IMR-90 (cell line): ENCODE data around the gene ZNF236. TPM values are rescaled to one million over a fixed set of nuclear protein-coding genes. Genes with fewer than 3 reads are reported as not detected.

ENCODE experiments used
- ATAC-seq: fragments of 200-7000 bp; cut with Tn5 transposase; 2 replicates; pipeline ENCODE4 v1.9.1; 2020; ENCODE audit warnings: low read depth, mild to moderate bottlenecking, moderate library complexity
- BruUV-seq: library from RNA; stranded (reverse); fragments of 400-500 nt; replicated peaks from 2 replicates; lab custom pipeline; 2021; lab: Mats Ljungman, UMichigan
- CTCF ChIA-PET: fragments of 300-600 bp; formaldehyde crosslinking; extraction: SDS; loops from one replicate; lab custom pipeline; 2021; ENCODE audit warnings: antibody characterized with exemption; lab: Yijun Ruan, JAX
- POLR2A ChIA-PET: fragments of 300-600 bp; sonication (Branson Sonifier 250); formaldehyde crosslinking; loops from one replicate; lab custom pipeline; 2022; ENCODE audit warnings: antibody characterized with exemption; ENCODE audit not compliant: unreplicated experiment; lab: Charles Lee
- DNase-seq: peaks from one replicate; pipeline ENCODE4 v3.0.0; 2013
- H2AFZ ChIP-seq: replicated peaks from 2 replicates; pipeline ENCODE3; 2013; ENCODE audit warnings: low read length, mild to moderate bottlenecking; ENCODE audit not compliant: poor library complexity
- H2AK5ac ChIP-seq: 2 replicates; pipeline ENCODE4 v1.6.1; 2013; ENCODE audit warnings: low read depth, low read length, inconsistent platforms
- H2AK9ac ChIP-seq: replicated peaks from 2 replicates; pipeline ENCODE3; 2013; ENCODE audit warnings: mild to moderate bottlenecking, low read depth, low read length, moderate library complexity; ENCODE audit not compliant: poor library complexity
- H2BK120ac ChIP-seq: 2 replicates; pipeline ENCODE4 v1.6.1; 2013; ENCODE audit warnings: low read depth, low read length, inconsistent platforms
- H2BK15ac ChIP-seq: 3 replicates; pipeline ENCODE4 v1.6.1; 2013; ENCODE audit warnings: low read depth, low read length, inconsistent platforms
- H2BK20ac ChIP-seq: 2 replicates; pipeline ENCODE4 v1.6.1; 2013; ENCODE audit warnings: low read depth, mild to moderate bottlenecking, inconsistent platforms, low read length, moderate library complexity
- H2BK5ac ChIP-seq: 2 replicates; pipeline ENCODE4 v1.6.1; 2013; ENCODE audit warnings: mild to moderate bottlenecking, low read depth, low read length, inconsistent platforms; ENCODE audit not compliant: poor library complexity, severe bottlenecking
- H3K14ac ChIP-seq: replicated peaks from 2 replicates; pipeline ENCODE4 v1.6.1; 2013; ENCODE audit warnings: low read depth, low read length, inconsistent platforms
- H3K18ac ChIP-seq: 2 replicates; pipeline ENCODE4 v1.6.1; 2013; ENCODE audit warnings: low read depth, low read length, control low read depth
- H3K23ac ChIP-seq: 2 replicates; pipeline ENCODE4 v1.6.1; 2013; ENCODE audit warnings: low read depth, low read length, inconsistent platforms
- H3K27ac ChIP-seq: 2 replicates; pipeline ENCODE4 v1.5.1; 2013; ENCODE audit warnings: mild to moderate bottlenecking, control low read depth, low read length; ENCODE audit not compliant: insufficient read depth
- H3K27me3 ChIP-seq: 2 replicates; pipeline ENCODE4 v1.6.1; 2013; ENCODE audit warnings: low read length; ENCODE audit not compliant: control insufficient read depth, insufficient read depth
- H3K36me3 ChIP-seq: 2 replicates; pipeline ENCODE4 v1.6.1; 2013; ENCODE audit warnings: low read length, mixed read lengths; ENCODE audit not compliant: control insufficient read depth, insufficient read depth
- H3K4ac ChIP-seq: 2 replicates; pipeline ENCODE4 v1.6.1; 2013; ENCODE audit warnings: low read depth, low read length, inconsistent platforms
- H3K4me1 ChIP-seq: 2 replicates; pipeline ENCODE4 v1.6.1; 2013; ENCODE audit warnings: low read length, mixed read lengths; ENCODE audit not compliant: control insufficient read depth, insufficient read depth
- H3K4me2 ChIP-seq: 2 replicates; pipeline ENCODE4 v1.6.1; 2013; ENCODE audit warnings: low read depth, mild to moderate bottlenecking, control low read depth, low read length, moderate library complexity
- H3K4me3 ChIP-seq: 2 replicates; pipeline ENCODE4 v1.5.1; 2013; ENCODE audit warnings: low read depth, mild to moderate bottlenecking, control low read depth, low read length, moderate library complexity; ENCODE audit not compliant: insufficient read depth
- H3K56ac ChIP-seq: 2 replicates; pipeline ENCODE4 v1.6.1; 2013; ENCODE audit warnings: low read length, inconsistent platforms; ENCODE audit not compliant: insufficient read depth; ENCODE audit errors: extremely low read depth
- H3K79me1 ChIP-seq, 2 experiments: 2 replicates each; pipeline ENCODE4 v1.6.1; 2013; ENCODE audit warnings: low read length in 2 of 2, inconsistent platforms in 1 of 2, low read depth in 1 of 2
- H3K9ac ChIP-seq: 2 replicates; pipeline ENCODE4 v1.6.1; 2013; ENCODE audit warnings: low read depth, low read length, control low read depth
- H3K9me1 ChIP-seq: 2 replicates; pipeline ENCODE4 v1.6.1; 2013; ENCODE audit warnings: low read length, inconsistent platforms; ENCODE audit not compliant: insufficient read depth
- H3K9me3 ChIP-seq: 2 replicates; pipeline ENCODE4 v1.6.1; 2013; ENCODE audit warnings: low read length; ENCODE audit not compliant: control insufficient read depth, insufficient read depth
- H4K20me1 ChIP-seq: 2 replicates; pipeline ENCODE4 v1.6.1; 2013; ENCODE audit warnings: low read length, inconsistent platforms; ENCODE audit not compliant: insufficient read depth
- H4K5ac ChIP-seq: 2 replicates; pipeline ENCODE4 v1.6.1; 2013; ENCODE audit warnings: mild to moderate bottlenecking, low read depth, low read length, control low read depth
- H4K8ac ChIP-seq, 2 experiments: 2 replicates each; pipeline ENCODE4 v1.6.1; 2013; ENCODE audit warnings: low read depth in 2 of 2, low read length in 2 of 2, control low read depth in 1 of 2, inconsistent platforms in 1 of 2
- H4K91ac ChIP-seq: 2 replicates; pipeline ENCODE4 v1.6.1; 2013; ENCODE audit warnings: low read depth, low read length, inconsistent platforms; ENCODE audit not compliant: insufficient read depth
- BHLHE40 ChIP-seq: fragments of 150-350 bp; IDR thresholded peaks from 2 replicates; pipeline ENCODE4 v1.6.1; 2016; ENCODE audit warnings: mild to moderate bottlenecking, low read depth, low read length
- SMC3 ChIP-seq: fragments of 150-350 bp; IDR thresholded peaks from 2 replicates; pipeline ENCODE4 v1.6.1; 2016; ENCODE audit warnings: low read depth, mild to moderate bottlenecking, antibody characterized with exemption, low read length, moderate library complexity
- WGBS, 2 experiments: methylation state at CpG; one replicate each; pipeline versions ENCODE4 v1.1.5 to v1.1.7; 2013; ENCODE audit warnings: missing lambda C conversion rate in 2 of 2; ENCODE audit not compliant: insufficient read length in 1 of 2; ENCODE audit errors: extremely low coverage in 2 of 2; 5-methylcytosine and 5-hydroxymethylcytosine counted together
- dilution Hi-C: fragments of 300-500 bp; cut with HindIII; formaldehyde crosslinking; loops from one replicate; pipeline ENCODE4 v1.14.3; 2018; ENCODE audit warnings: low sequenced_read_pairs; ENCODE audit not compliant: unreplicated experiment
- in situ Hi-C: fragments of 300-500 bp; cut with MboI; formaldehyde crosslinking; loops from 3 replicates; pipeline ENCODE4 v1.14.3; 2019; ENCODE audit warnings: low sequenced_read_pairs, inconsistent platforms, mixed read lengths
- intact Hi-C: fragments of 100-400 bp; cut with micrococcal nuclease; formaldehyde crosslinking; loops from 2 replicates; pipeline ENCODE4 v1.10.0; 2022
- polyA plus RNA-seq, 3 experiments: library from polyadenylated mRNA; depleted of rRNA; stranded (reverse); fragments of >200 nt; gene quantifications; 2 replicates each; pipeline ENCODE4 v1.2.3, GENCODE V29; 2012; ENCODE audit warnings: low replicate concordance in 1 of 3
- total RNA-seq: library from RNA; depleted of rRNA; stranded (reverse); fragments of >200 nt; gene quantifications from 2 replicates; pipeline ENCODE4 v1.2.3, GENCODE V29; 2012
- TF ChIP-seq, protein P1 (sequence below): fragments of 150-350 bp; IDR thresholded peaks from 2 replicates; pipeline ENCODE4 v1.6.1; 2016; ENCODE audit warnings: low read depth, mild to moderate bottlenecking, low read length, moderate library complexity, borderline replicate concordance

The ZNF236 gene
- total and polyA plus RNA-seq, 2 of the 4 experiments (the other 2 are of a cell fraction) = 3.6 to 9.7 TPM

- Histone ChIP-seq H4K5ac (no peak overlapping the region), H3K79me1 (no peaks in the 10 kb centered on the region), H3K9me1 (no peaks in the 10 kb centered on the region), H3K27me3 (no peaks in the 10 kb centered on the region), H3K4me1 (no peaks in the 10 kb centered on the region), H3K4ac (no peak overlapping the region), H3K27ac (no peak overlapping the region), H2BK120ac (no peak overlapping the region), H2AK5ac (no peak overlapping the region), H2AFZ (no peak overlapping the region), H2AK9ac (no peak overlapping the region), H2BK15ac (no peak overlapping the region), H3K56ac (no peak overlapping the region), H3K36me3 (peaks cover 3% of the 10 kb centered on the region; the same call in 1 of the 2 replicates), H4K20me1 (no peaks in the 10 kb centered on the region), H2BK20ac (no peak overlapping the region), H3K4me3 (no peak overlapping the region), H3K14ac (no peak overlapping the region), H3K9me3 (no peaks in the 10 kb centered on the region), H2BK5ac (no peak overlapping the region), H3K18ac (no peak overlapping the region), H3K9ac (no peak overlapping the region), H3K4me2 (no peak overlapping the region), H4K91ac (no peak overlapping the region), H3K23ac (no peak overlapping the region), H4K8ac (no peak overlapping the region)
- POLR2A ChIA-PET = no interaction called here
- in situ Hi-C loops (loop anchor here (10.0 to 25.0 kb wide), 2 partner anchors 178 to 406 kb away; no protein-coding TSS in a partner anchor), intact Hi-C loops (no loop called here), dilution Hi-C loops (no loop called here)
- ATAC-seq = no peak
- no peak for TF ChIP-seq SMC3
- TF ChIP-seq, protein P1, sequence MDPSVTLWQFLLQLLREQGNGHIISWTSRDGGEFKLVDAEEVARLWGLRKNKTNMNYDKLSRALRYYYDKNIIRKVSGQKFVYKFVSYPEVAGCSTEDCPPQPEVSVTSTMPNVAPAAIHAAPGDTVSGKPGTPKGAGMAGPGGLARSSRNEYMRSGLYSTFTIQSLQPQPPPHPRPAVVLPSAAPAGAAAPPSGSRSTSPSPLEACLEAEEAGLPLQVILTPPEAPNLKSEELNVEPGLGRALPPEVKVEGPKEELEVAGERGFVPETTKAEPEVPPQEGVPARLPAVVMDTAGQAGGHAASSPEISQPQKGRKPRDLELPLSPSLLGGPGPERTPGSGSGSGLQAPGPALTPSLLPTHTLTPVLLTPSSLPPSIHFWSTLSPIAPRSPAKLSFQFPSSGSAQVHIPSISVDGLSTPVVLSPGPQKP = no peak
- no peak for TF ChIP-seq BHLHE40
- no TSS peak for BruUV-seq
- CTCF ChIA-PET = interaction anchor here (1.3 kb wide), 1 partner anchor 44 kb away, joined by 3 read pairs; no protein-coding TSS in a partner anchor
- WGBS, 2 experiments = no CpG with 5 or more reads among the region's 7 CpGs
- no peak for DNase-seq
Measured at GRCh38 chr18:76806301-76806700, 16.1 kb upstream of the ZNF236 start.
